Islet precursor cell (in vitro differentiated cells): ENCODE measurements around the gene TIMM8B.
"Not testable (repeated sequence)": the region's sequence is repeated elsewhere in the genome, so short reads cannot be mapped to it uniquely, and the experiment has no call there.

ENCODE experiments used
- DNase-seq: peaks from one replicate; pipeline ENCODE4 v3.0.0-alpha.2; 2018

The TIMM8B gene

DNA sequence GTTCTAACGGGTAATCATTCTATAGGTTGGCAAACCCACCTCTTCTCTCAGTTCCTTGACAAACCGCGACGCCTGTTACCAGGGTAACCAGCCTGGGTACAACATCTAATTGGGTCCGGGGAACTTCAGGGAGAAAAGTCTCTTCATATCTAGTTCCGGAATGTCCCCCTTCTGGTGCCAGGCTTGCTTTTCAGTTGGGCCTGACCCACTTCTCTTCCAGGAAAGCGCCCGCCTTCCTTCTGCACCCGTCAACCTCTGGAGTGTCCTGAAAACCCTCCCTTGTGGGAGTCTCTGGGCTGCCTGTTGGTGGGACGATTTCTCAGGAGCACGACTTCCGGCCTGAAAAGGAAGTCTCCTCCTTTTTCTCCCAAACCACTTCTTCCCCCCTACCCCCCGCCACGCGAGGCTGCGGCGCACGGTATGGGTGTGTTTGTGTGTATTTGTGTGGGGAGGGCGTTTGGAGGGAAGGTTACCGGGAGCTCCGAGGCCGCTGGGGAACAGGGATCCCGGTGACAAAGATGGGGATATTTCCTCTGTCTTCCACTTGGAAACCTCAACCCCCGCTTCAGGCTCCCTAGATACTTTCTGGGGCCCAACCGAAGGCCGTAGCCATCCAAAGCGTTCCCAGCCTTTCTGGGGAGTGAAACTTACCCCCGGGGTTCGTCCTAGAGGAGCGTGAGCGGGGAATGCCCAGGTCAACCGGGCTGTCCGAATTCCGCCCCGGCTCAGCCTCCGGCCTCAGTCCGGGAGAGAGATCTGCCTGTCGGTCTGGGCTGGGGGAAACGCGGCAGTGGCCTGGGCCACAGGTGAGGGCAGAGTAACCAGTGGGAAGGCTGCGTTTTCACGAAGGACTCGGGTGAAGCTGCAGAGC lies 12.4 kb downstream of the TIMM8B start, which contains the start of the genes NKAPD1 and PIH1D2:
NKAPD1 (plus strand) TSS at position 359 of the 871 bp plus-strand sequence. CDS start 1,276 bp downstream, outside the sequence.
PIH1D2 (minus strand) TSS at position 77 of the 871 bp plus-strand sequence. CDS start 843 bp downstream, outside the sequence.
- DNase-seq, result peak; percentile 91

DNA sequence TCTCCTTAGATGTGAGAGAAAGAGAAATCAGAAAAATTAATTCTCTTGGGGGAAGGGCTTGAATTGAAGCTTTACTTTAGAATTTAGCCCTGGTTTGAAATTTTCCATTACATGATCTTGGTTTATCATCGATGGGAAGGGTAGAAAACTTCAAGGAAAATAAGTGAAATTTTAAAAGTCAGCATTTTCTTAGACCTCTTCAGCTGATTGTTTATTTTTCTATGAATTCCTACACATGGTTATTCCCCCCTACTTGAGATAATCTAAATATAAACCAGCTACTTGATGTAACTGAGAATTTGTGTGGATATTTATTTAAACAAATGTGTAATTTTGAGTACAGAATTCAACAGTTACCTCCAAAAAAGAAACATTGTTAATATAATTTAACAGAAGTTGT lies 23.6 kb downstream of the TIMM8B start:
- no peak for DNase-seq

DNA sequence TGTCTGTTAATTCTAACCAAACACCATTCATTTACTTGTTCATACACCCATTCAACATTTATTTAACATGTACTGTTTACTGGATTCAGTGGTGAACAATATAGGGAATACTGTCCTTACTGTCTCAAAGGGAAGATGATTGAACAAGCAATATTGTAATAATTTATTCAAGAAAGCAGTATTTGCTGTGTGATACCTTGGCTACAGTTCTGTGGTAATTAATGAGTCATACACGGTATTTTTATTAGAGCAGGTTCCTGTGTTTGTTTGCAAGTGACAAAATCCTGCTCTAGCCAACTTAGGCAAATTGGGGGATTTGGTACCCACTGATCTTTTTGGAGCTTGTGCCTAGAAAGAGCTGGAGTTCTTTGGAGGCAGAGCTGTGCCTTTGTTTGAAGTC lies 28.5 kb downstream of the TIMM8B start:
- DNase-seq, result no peak

DNA sequence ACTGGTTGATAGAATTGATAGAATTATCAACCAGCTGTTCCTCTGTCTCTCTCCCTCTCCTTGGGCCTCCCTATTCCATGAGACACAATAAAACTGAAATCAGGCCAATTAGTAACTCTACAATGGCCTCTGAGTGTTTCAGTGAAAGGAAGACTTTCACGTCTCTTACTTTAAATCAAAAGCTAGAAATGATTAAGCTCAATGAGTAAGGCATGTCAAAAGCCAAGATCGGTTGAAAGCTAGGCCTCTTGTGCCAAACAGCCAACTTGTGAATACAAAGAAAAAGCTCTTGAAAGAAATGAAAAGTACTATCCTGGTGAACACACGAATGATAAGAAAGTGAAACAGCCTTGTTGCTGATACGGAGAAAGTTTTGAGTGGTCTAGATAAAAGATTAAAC lies 29.4 kb downstream of the TIMM8B start:
- DNase-seq, result no peak

DNA sequence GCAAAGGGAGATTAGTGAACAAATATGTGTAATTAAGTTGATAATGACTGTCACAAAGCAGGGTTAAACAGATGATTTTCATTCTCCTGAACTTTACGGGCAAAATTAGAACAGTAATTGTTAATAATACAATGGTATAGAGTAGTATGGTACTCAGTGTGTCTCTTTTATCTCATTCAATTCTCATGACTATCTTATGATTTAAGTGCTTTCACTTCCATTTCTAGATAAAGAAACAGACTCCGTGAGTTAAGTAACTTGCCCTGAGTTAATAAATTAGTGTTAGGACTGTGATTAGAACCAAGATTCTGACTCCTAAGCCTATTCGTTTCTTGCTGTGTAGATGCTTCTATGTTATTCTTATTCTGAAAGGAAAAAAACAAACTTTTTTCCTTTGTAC lies 34.8 kb downstream of the TIMM8B start:
- DNase-seq, result no peak

DNA sequence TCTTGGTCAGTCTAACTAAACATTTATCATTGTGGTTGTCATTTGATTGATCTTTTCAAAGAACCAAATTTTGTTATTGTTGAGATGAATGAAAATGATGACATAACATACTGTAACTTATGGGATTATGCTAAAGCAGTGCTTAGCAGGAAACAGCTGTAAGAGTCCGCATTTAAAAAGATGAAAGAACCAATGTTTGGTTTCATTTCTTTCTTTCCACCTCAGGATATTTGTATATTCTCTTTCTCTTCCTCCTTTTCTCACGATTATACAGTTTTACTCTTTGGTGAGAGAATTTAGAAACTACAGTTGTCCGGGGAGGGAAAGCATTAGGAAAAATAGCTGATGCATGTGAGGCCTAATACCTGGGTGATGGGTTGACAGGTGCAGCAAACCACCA lies 35.8 kb downstream of the TIMM8B start:
- DNase-seq, result no peak

DNA sequence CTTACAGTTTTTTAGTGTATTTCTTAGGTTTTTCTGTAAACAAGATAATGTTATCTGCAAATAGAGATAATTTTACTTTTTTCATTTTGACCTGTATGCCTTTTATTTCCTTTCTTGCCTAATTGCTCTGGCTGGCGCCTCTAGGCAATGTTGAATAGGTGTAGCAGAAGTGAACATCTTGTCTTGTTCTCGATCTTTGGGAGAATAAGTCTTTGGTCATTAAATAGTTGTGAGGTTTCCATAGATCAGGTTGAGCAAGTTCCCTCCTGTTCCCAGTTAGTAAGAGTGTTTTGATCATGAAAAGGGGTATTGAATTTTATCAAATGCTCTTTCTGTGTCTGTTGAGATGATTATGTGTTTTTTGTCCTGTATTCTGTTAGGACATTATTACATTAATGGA lies 36.8 kb downstream of the TIMM8B start:
- no peak for DNase-seq

DNA sequence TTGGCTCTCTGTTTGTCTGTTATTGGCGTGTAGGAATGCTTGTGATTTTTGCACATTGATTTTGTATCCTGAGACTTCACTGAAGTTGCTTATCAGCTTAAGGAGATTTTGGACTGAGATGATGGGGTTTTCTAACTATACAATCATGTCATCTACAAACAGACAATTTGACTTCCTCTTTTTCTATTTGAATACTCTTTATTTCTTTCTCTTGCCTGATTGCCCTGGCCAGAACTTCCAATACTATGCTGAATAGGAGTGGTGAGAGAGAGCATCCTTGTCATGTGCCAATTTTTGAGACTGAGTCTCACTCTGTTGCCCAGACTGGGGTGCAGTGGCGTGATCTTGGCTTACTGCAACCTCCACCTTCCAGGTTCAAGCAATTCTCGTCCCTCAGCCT lies 38.3 kb downstream of the TIMM8B start:
- not testable (repeated sequence) for DNase-seq

DNA sequence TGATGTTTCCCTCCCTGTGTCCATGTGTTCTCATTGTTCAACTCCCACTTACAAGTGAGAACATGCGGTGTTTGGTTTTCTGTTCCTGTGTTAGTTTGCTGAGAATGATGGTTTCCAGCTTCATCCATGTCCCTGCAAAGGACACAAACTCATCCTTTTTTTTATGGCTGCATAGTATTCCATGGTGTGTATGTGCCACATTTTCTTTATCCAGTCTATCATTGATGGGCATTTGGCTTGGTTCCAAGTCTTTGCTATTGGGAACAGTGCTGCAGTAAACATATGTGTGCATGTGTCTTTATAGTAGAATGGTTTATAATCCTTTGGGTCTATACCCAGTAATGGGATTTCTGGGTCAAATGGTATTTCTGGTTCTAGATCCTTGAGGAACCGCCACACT lies 39.9 kb downstream of the TIMM8B start:
- DNase-seq, result not testable (repeated sequence)

DNA sequence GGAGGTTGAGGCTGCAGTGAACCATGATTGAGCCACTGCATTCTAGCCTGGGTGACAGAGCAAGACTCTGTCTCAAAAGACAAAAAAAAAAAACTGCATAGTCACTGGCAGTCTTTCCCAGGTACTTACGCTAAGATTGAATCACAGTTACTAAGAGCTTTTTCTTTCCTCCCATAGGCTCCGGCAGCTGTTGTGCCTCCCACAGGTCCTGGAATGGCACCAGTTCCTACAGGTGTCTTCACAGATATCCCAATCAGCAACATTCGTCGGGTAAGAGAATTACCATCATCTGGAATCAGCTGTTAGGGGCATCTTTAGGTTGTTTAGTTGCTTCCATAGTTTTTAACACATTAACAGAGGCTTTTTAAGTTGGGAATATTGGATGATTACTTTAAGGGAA lies 41.6 kb downstream of the TIMM8B start:
- DNase-seq, result no peak

DNA sequence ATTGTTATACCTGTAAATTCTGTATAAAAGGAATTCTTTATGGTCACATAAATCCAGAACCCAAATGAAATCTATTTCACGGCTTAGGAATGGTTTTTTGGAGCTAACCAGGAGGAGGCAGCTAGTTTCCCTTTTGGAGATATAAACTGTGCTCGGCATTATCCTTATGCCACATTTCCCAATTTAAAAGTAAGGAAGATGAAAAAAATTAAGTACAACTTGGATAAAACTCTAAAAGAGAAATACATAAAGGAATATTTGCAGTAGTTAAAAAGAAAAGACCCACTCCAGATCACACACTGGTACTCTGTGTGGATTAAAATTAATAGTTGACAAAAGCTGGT lies 43.6 kb downstream of the TIMM8B start:
- DNase-seq, result no peak

DNA sequence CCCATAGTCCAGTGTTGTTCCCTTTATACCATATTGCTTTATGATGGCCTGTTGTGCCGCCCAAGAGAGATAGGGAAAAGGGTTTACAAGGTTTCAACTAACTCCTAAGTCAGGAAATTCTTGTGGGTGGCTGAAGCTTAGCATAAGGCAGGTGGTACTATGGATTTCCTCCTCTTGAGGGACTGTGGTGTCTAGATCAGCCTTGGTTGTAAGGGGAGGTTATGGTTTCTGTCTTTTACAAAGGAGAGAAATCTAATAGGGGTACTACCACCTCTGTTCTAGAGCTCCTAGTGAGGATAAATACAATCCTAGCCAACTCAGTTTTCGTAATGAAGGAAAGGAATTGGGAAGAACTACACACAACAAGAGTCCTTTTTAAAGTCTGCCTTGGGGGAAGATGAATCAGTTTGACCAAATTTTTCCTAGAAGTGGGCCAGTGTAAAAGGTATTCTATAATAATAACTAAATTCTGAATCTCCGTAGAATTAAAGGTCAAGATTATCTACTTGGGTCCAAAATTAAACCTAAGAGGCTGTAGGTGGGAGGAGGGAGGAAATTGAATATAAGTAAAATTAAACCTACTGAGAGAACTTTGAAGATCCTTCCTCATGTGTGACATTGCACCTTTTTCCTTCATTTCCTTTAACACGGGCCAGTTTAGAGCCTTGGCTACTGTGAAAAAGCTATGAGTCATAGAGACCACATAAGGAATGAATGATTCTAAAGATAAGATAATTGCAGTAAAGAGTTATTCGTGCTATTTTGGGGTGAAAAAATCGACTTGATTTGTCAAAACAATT lies 44.2 kb downstream of the TIMM8B start:
- DNase-seq, result no peak

DNA sequence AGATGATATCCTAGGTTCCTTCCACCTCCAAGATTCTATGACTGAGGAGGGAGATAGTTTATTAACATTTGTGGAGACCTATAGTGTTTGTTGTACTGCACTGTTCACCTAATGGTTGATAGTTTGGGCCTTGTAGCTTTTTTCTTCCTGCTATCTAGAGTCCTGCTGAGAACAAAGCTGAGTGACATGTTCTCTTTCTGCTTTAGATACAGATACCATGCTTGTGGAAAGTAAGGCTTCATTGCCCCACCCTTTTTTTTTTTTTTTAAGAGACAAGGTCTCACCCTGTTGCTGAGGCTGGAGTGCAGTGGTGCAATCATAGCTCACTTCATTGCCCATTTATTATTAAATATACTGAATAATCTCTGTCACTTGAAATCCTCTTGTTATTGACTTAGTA lies 49.0 kb downstream of the TIMM8B start:
- DNase-seq, result no peak
